CD4-positive, alpha-beta T cell treated with Interleukin-17A for 4 hours (primary cell): ENCODE measurements around the gene IFT22.
"Not testable (repeated sequence)": the region's sequence is repeated elsewhere in the genome, so short reads cannot be mapped to it uniquely, and the experiment has no call there.

Experiments used
- DNase-seq: peaks from one replicate; pipeline ENCODE4 v3.0.0-alpha.2; 2020; ENCODE audit warnings: mixed read lengths

The IFT22 gene

GRCh38 chr7:101321491-101322401 is at the start of gene IFT22:
IFT22 (minus strand) TSS chr7:101321812; CDS start chr7:101321709, 103 bp downstream.
- DNase-seq = peak; percentile 90

GRCh38 chr7:101370836-101371235 is 49.2 kb upstream of the IFT22 start:
- no peak for DNase-seq

GRCh38 chr7:101368422-101369165 is 47.0 kb upstream of the IFT22 start:
- DNase-seq = no peak

- DNase-seq = no peak
Observed at GRCh38 chr7:101367676-101368075, 46.1 kb upstream of the IFT22 start.

GRCh38 chr7:101365956-101366355 is 44.3 kb upstream of the IFT22 start:
- DNase-seq = no peak

GRCh38 chr7:101363734-101364374 is 42.2 kb upstream of the IFT22 start:
- DNase-seq = peak; percentile 75

- DNase-seq = no peak
Observed at GRCh38 chr7:101363196-101363733, 41.7 kb upstream of the IFT22 start.

GRCh38 chr7:101362334-101363195 is 41.0 kb upstream of the IFT22 start, which contains the start of gene COL26A1:
COL26A1 (plus strand) TSS chr7:101362875; CDS start chr7:101363033, 158 bp downstream.
- DNase-seq = peak; percentile 12

- DNase-seq = no peak
Observed at GRCh38 chr7:101357433-101357832, 35.8 kb upstream of the IFT22 start.

GRCh38 chr7:101352920-101353308 is 31.3 kb upstream of the IFT22 start:
- no peak for DNase-seq

GRCh38 chr7:101349300-101349699 is 27.7 kb upstream of the IFT22 start:
- not testable (repeated sequence) for DNase-seq

GRCh38 chr7:101348456-101349067 is 26.9 kb upstream of the IFT22 start:
- not testable (repeated sequence) for DNase-seq

- DNase-seq = no peak
Observed at GRCh38 chr7:101347477-101347876, 25.9 kb upstream of the IFT22 start.

- no peak for DNase-seq
Observed at GRCh38 chr7:101342892-101343291, 21.3 kb upstream of the IFT22 start.

- no peak for DNase-seq
Observed at GRCh38 chr7:101340379-101340778, 18.8 kb upstream of the IFT22 start.

GRCh38 chr7:101333912-101334311 is 12.3 kb upstream of the IFT22 start:
- DNase-seq = no peak

- no peak for DNase-seq
Observed at GRCh38 chr7:101332026-101332425, 10.4 kb upstream of the IFT22 start.

GRCh38 chr7:101330011-101330484 is 8.4 kb upstream of the IFT22 start:
- DNase-seq = no peak

- DNase-seq = no peak
Observed at GRCh38 chr7:101328159-101328558, 6.5 kb upstream of the IFT22 start.

GRCh38 chr7:101319401-101319800 is 2.2 kb downstream of the IFT22 start:
- DNase-seq = no peak

GRCh38 chr7:101315336-101315735 is 6.3 kb downstream of the IFT22 start:
- peak; percentile 63 for DNase-seq
